Measurements from ENCODE around the gene PIK3C2G. TPM values are rescaled to one million over a fixed set of nuclear protein-coding genes. Genes with fewer than 3 reads are reported as not detected.

The PIK3C2G gene
- total RNA-seq, 1 experiment from 2014 or later, result not detected

- no peak for ATAC-seq
- RAD21 ChIA-PET (ENCODE audit: low non-redundant PET in 1 of 2, low total read pairs in 2 of 2, uncharacterized antibody in 2 of 2, unreplicated experiment in 2 of 2), result no interaction called here
Observed at GRCh38 chr12:18313306-18313705, 52.0 kb downstream of the PIK3C2G start.

More at GRCh38 chr12:18313306-18313705, 52.0 kb downstream of the PIK3C2G start:
- Histone ChIP-seq H3K9me3 (ENCODE audit: control insufficient read depth in 1 of 2, insufficient read depth in 1 of 2, low read depth in 1 of 2, low read length in 2 of 2) (no peaks in the 10 kb centered on the region), H4K20me1 (ENCODE audit: insufficient read depth) (no peaks in the 10 kb centered on the region), H3K9ac (ENCODE audit: low read length) (no peak overlapping the region), H3K36me3 (ENCODE audit: control insufficient read depth in 1 of 2, insufficient read depth in 2 of 2, low read length in 2 of 2) (no peaks in the 10 kb centered on the region), H3K79me2 (ENCODE audit: insufficient read depth, low read length) (no peaks in the 10 kb centered on the region), H3K27ac (ENCODE audit: low read depth, low read length) (no peak overlapping the region), H3K27me3 (ENCODE audit: insufficient read depth, low read length) (no peaks in the 10 kb centered on the region), H3K4me3 (replicated peaks in 1 of 2; ENCODE audit: low read depth in 1 of 2, low read length in 2 of 2) (no peak overlapping the region), H2AFZ (ENCODE audit: low read depth, low read length, poor library complexity, severe bottlenecking) (no peak overlapping the region), H3K4me2 (ENCODE audit: low read length) (no peak overlapping the region), H3K4me1 (ENCODE audit: control insufficient read depth in 1 of 2, insufficient read depth in 2 of 2, low read length in 2 of 2) (no peaks in the 10 kb centered on the region), H3K9me2 (ENCODE audit: insufficient read depth) (no peaks in the 10 kb centered on the region)
- TF ChIP-seq SIN3A (IDR thresholded peaks at IDR 0.05; ENCODE audit: low read depth) (no peak), YY1 (IDR thresholded peaks at IDR 0.05; ENCODE audit: extremely low read depth, insufficient replicate concordance, low read depth, low read length) (no peak), JUND (IDR thresholded peaks at IDR 0.05) (no peak), ZNF274 (IDR thresholded peaks at IDR 0.05; ENCODE audit: low read depth, low read length) (no peak), CTCF (IDR thresholded peaks at IDR 0.05 in 2 of 3, conservative IDR thresholded peaks at IDR 0.05 in 1 of 3; ENCODE audit: borderline replicate concordance in 1 of 3, insufficient read depth in 1 of 3, low read depth in 2 of 3, low read length in 2 of 3) (no peak), EZH2phosphoT487 (IDR thresholded peaks at IDR 0.05; ENCODE audit: borderline replicate concordance) (no peak), FOSL1 (IDR thresholded peaks at IDR 0.05; ENCODE audit: low read depth) (no peak), CEBPB (IDR thresholded peaks at IDR 0.05; ENCODE audit: low read depth) (no peak), ZBTB33 (IDR thresholded peaks at IDR 0.05; ENCODE audit: extremely low read depth, insufficient replicate concordance, low read length) (no peak), REST (IDR thresholded peaks at IDR 0.05; ENCODE audit: low read depth) (no peak), RAD21 (IDR thresholded peaks at IDR 0.05; ENCODE audit: low read depth) (no peak), TCF7L2 (IDR thresholded peaks at IDR 0.05; ENCODE audit: borderline replicate concordance, extremely low read depth, insufficient read depth, insufficient read length) (no peak), ELF1 (IDR thresholded peaks at IDR 0.05; ENCODE audit: borderline replicate concordance, low read depth) (no peak)
- intact Hi-C loops (cut with micrococcal nuclease), result no loop called here
- BruUV-seq (replicated peaks), result no TSS peak
- DNase-seq (ENCODE audit: low read depth, low spot score), result no peak
- ChIA-PET POLR2A (no interaction called here), CTCF (no interaction called here)

Measured in HCT116 (cell line).